OCI-LY1 (cell line): ENCODE measurements around the gene EXOC3L1.
A peak's percentile ranks its signal among the peaks of the same experiment; 100 is the strongest.

Experiments used
- H2AFZ ChIP-seq: fragments of 200-600 bp; sonication (generic), shearing (Covaris generic); 2 replicates; pipeline ENCODE4 v1.6.0; 2014; ENCODE audit warnings: antibody characterized with exemption, mild to moderate bottlenecking, low read length
- H3F3A ChIP-seq: fragments of 200-600 bp; sonication (generic), shearing (Covaris generic); 2 replicates; pipeline ENCODE4 v1.6.0; 2014; ENCODE audit warnings: mild to moderate bottlenecking, antibody characterized with exemption, low read length, moderate library complexity; ENCODE audit not compliant: insufficient read depth
- H3K27ac ChIP-seq: fragments of 200-600 bp; sonication (generic); 2 replicates; pipeline ENCODE4 v1.5.1; 2014; ENCODE audit warnings: low read length, mixed run types, mild to moderate bottlenecking, low read depth; ENCODE audit not compliant: poor library complexity, severe bottlenecking
- H3K27me3 ChIP-seq: fragments of 200-600 bp; sonication (generic); 2 replicates; pipeline ENCODE4 v1.6.0; 2014; ENCODE audit warnings: antibody characterized with exemption, mild to moderate bottlenecking, low read length, moderate library complexity; ENCODE audit not compliant: insufficient read depth
- H3K36me3 ChIP-seq: fragments of 200-600 bp; sonication (generic); 2 replicates; pipeline ENCODE4 v1.6.1; 2014; ENCODE audit warnings: mild to moderate bottlenecking, antibody characterized with exemption, low read length, moderate library complexity, mixed read lengths; ENCODE audit not compliant: insufficient read depth
- H3K4me1 ChIP-seq: fragments of 200-600 bp; sonication (generic); 2 replicates; pipeline ENCODE4 v1.5.1; 2014; ENCODE audit warnings: mild to moderate bottlenecking, low read length, moderate library complexity; ENCODE audit not compliant: insufficient read depth, severe bottlenecking
- H3K4me2 ChIP-seq: fragments of 200-600 bp; sonication (generic), shearing (Covaris generic); 2 replicates; pipeline ENCODE4 v1.6.1; 2014; ENCODE audit warnings: low read length
- H3K4me3 ChIP-seq: fragments of 200-600 bp; sonication (generic); 2 replicates; pipeline ENCODE4 v1.5.1; 2014; ENCODE audit warnings: low read length, low read depth, mild to moderate bottlenecking, mixed read lengths; ENCODE audit not compliant: poor library complexity, severe bottlenecking
- H3K79me2 ChIP-seq: fragments of 200-600 bp; shearing (Covaris generic); 2 replicates; pipeline ENCODE4 v1.6.1; 2016; ENCODE audit warnings: mixed run types, low read length, mixed read lengths; ENCODE audit not compliant: insufficient read depth
- H3K9ac ChIP-seq: fragments of 200-600 bp; sonication (generic), shearing (Covaris generic); 2 replicates; pipeline ENCODE4 v1.6.1; 2014; ENCODE audit warnings: mild to moderate bottlenecking, low read length, mixed read lengths
- H3K9me2 ChIP-seq: fragments of 200-600 bp; sonication (generic), shearing (Covaris generic); 2 replicates; pipeline ENCODE4 v1.6.1; 2014; ENCODE audit warnings: low read depth, mild to moderate bottlenecking, low read length, mixed read lengths
- H3K9me3 ChIP-seq: fragments of 200-600 bp; shearing (Covaris generic); 2 replicates; pipeline ENCODE4 v1.6.1; 2014; ENCODE audit warnings: low read length, mixed read lengths
- H4K20me1 ChIP-seq: fragments of 200-600 bp; sonication (generic), shearing (Covaris generic); 2 replicates; pipeline ENCODE4 v1.6.0; 2016; ENCODE audit warnings: mild to moderate bottlenecking, low read length; ENCODE audit not compliant: insufficient read depth
- EZH2 ChIP-seq: fragments of 200-600 bp; sonication (generic), shearing (Covaris generic); IDR thresholded peaks from 2 replicates; pipeline ENCODE4 v1.8.0; 2017; ENCODE audit warnings: borderline replicate concordance, mixed run types, mild to moderate bottlenecking, antibody characterized with exemption, low read length, moderate library complexity, mixed read lengths
- TF ChIP-seq, protein P1 (sequence below): fragments of 200-600 bp; sonication (generic), shearing (Covaris generic); IDR thresholded peaks from 2 replicates; pipeline ENCODE4 v1.5.1; 2017; ENCODE audit warnings: mild to moderate bottlenecking, antibody characterized with exemption, low read length, moderate library complexity, mixed read lengths

The EXOC3L1 gene

DNA sequence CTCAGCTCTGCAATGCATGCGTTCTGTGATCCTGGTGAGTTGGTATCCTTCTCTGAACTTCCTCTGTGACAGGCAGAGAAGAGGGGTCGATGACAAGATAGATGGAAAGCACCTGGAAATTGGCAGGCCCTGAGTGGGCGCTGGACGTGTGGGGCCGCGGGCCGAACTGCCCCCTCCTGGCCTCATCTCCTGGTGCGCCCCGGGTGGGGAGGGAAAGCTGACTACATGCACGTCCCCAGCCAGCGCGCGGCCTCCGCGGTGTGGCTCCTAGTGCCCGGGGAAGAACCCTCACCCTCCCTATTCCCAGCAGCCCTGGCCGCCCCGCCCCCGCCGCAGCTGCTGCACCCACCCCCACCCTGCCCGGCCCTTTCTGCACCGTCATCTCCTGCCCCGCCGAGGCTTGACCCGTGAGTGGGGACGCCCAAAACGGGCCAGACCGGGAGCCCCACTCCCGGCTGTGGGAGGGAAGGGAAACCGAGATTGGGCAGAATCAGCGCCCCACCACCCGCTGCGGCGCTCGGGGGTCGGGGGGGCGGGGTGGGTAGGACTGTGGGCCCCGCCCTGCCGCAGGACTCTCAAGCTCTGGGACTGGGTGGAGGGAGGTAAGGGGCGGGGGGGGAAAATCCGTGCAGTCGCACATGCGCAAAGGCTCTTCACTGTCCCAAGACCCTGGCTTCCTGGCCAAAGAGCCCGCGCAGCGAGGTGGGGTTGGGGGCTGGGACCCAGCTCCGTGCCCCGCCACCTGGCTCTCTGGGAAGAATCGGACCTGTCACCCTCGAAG is 19.6 kb downstream of the EXOC3L1 start, which contains the start of gene NOL3:
Gene NOL3, plus strand, starts transcription at position 371 of the 781 bp plus-strand sequence.
- Histone ChIP-seq H3K9me3 (no peaks in the 10 kb centered on the region), H3K9ac (peak within 1 kb of the TSS; percentile 40; the same call in 1 of the 2 replicates), H3F3A (no peaks in the 10 kb centered on the region), H3K4me2 (peak within 1 kb of the TSS; percentile 68), H3K27me3 (no peaks in the 10 kb centered on the region), H3K79me2 (no peaks in the 10 kb centered on the region), H3K4me3 (peak within 1 kb of the TSS; percentile 45), H3K4me1 (peaks cover 24% of the 10 kb centered on the region), H4K20me1 (no peaks in the 10 kb centered on the region), H3K9me2 (no peaks in the 10 kb centered on the region), H3K27ac (no peak within 1 kb of the TSS), H3K36me3 (no peaks in the 10 kb centered on the region), H2AFZ (no peak within 1 kb of the TSS)
- TF ChIP-seq, protein P1, sequence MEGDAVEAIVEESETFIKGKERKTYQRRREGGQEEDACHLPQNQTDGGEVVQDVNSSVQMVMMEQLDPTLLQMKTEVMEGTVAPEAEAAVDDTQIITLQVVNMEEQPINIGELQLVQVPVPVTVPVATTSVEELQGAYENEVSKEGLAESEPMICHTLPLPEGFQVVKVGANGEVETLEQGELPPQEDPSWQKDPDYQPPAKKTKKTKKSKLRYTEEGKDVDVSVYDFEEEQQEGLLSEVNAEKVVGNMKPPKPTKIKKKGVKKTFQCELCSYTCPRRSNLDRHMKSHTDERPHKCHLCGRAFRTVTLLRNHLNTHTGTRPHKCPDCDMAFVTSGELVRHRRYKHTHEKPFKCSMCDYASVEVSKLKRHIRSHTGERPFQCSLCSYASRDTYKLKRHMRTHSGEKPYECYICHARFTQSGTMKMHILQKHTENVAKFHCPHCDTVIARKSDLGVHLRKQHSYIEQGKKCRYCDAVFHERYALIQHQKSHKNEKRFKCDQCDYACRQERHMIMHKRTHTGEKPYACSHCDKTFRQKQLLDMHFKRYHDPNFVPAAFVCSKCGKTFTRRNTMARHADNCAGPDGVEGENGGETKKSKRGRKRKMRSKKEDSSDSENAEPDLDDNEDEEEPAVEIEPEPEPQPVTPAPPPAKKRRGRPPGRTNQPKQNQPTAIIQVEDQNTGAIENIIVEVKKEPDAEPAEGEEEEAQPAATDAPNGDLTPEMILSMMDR, result no peak
- no peak for TF ChIP-seq EZH2

DNA sequence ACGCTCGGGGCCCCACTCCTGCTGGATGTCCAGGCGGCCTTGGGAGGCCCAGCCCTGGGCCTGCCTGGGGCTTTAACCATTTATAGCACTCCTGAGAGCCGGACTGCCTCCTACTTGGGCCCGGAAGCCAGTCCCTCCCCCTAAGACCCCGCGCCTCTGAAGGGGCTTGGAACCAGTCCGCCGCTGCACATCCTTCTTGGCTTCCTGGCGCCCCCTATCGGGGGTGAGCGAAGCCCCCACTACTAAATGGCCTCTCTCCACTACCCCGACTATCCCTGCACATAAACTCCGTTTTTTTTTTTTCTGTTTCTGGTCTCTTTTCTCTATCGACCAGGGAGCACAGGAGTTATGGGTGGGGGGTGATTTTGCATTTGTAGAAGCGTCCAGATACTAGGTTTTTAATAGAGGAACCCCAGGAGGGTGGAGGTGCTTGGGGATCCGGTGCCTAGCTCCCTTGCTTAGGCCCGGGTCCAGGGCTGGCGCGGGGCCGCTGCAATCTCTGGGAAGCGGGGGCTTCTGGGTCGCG is 20.2 kb downstream of the EXOC3L1 start:
- Histone ChIP-seq H3K79me2 (no peaks in the 10 kb centered on the region), H3K4me3 (peak overlapping the region; percentile 45), H3K4me1 (peaks cover 23% of the 10 kb centered on the region), H3K27ac (no peak overlapping the region), H3K4me2 (peak overlapping the region; percentile 68), H3K27me3 (no peaks in the 10 kb centered on the region), H4K20me1 (no peaks in the 10 kb centered on the region), H3K36me3 (no peaks in the 10 kb centered on the region), H3K9me3 (no peaks in the 10 kb centered on the region), H2AFZ (no peak overlapping the region), H3K9me2 (no peaks in the 10 kb centered on the region), H3K9ac (peak overlapping the region; percentile 36; the same call in 1 of the 2 replicates), H3F3A (no peaks in the 10 kb centered on the region)
- TF ChIP-seq, protein P1, result peak; percentile 72
- TF ChIP-seq EZH2, result no peak

DNA sequence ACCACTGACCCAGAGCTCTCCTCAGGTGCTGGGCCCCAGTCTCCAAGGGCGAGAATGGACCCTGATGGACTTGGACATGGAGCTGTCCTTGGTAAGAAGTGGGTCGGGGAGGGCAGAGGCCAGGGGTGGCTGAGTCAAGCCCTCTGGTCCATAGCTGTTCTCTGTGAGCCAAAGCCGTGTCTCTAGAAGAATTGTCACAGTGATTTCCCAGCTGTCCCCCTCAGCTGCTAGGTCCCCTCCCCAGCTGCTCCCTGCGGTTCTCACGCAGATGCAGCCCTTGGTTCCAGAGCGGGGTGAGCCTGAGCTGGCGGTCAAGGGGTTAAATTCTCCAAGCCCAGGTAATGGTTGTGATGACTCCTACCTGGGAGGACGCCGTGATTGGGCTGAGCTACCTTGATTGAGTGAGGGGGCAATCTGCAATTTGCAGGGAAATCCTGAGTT is 20.9 kb downstream of the EXOC3L1 start:
- Histone ChIP-seq H4K20me1 (no peaks in the 10 kb centered on the region), H3K27me3 (no peaks in the 10 kb centered on the region; the same call in 1 of the 2 replicates), H3F3A (no peaks in the 10 kb centered on the region), H3K36me3 (no peaks in the 10 kb centered on the region), H3K79me2 (no peaks in the 10 kb centered on the region), H3K4me1 (peaks cover 18% of the 10 kb centered on the region), H3K27ac (no peak overlapping the region), H3K9me3 (no peaks in the 10 kb centered on the region), H2AFZ (no peak overlapping the region), H3K9ac (no peak overlapping the region), H3K9me2 (no peaks in the 10 kb centered on the region), H3K4me2 (no peak overlapping the region), H3K4me3 (no peak overlapping the region)
- TF ChIP-seq EZH2, result no peak
- TF ChIP-seq, protein P1, result no peak
